GM06990 (cell line): ENCODE measurements around the gene RNF135.
"Not testable (repeated sequence)": the region's sequence is repeated elsewhere in the genome, so short reads cannot be mapped to it uniquely, and the experiment has no call there.

ENCODE experiments used
- DNase-seq: peaks from one replicate; pipeline ENCODE4 v3.0.0-alpha.2; 2011; ENCODE audit not compliant: insufficient read length; ENCODE audit errors: extremely low read depth
- H3K27me3 ChIP-seq: replicated peaks from 2 replicates; pipeline ENCODE4 v1.6.0; 2011; ENCODE audit warnings: low read length; ENCODE audit not compliant: control insufficient read depth, insufficient read depth
- H3K36me3 ChIP-seq: 2 replicates; pipeline ENCODE4 v1.5.1; 2011; ENCODE audit warnings: low read length; ENCODE audit not compliant: control insufficient read depth, insufficient read depth
- H3K4me3 ChIP-seq: replicated peaks from 2 replicates; pipeline ENCODE4 v1.5.1; 2011; ENCODE audit warnings: low read depth, mild to moderate bottlenecking, control low read depth, low read length
- TF ChIP-seq, protein P1 (sequence below): IDR thresholded peaks from 2 replicates; pipeline ENCODE4 v1.5.1; 2011; ENCODE audit warnings: low read length, control low read depth, mild to moderate bottlenecking, inconsistent platforms; ENCODE audit not compliant: insufficient read depth, poor library complexity, severe bottlenecking

Gene RNF135

DNA sequence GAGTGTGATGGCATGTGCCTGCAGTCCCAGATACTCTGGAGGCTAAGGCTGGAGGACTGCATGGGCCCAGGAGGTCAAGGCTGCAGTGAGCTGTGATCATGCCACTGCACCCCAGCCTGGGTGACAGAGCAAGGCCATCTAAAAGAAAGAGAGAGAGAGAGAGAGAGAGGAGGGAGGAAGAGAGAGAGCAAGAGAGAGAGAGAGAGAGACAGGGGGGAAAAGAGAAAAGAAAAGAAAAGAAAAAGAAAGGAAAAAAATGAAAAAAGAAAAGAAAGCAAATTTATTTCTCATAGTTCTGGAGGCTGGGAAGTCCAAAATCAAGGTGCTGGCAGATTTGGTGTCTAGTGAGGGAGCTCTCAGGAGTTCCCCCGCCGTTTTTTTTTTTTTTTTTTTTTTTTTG, 33.3 kb downstream of the RNF135 start:
- Histone ChIP-seq H3K36me3 (no peaks in the 10 kb centered on the region; the same call in 1 of the 2 replicates), H3K4me3 (no peak overlapping the region), H3K27me3 (no peaks in the 10 kb centered on the region)
- no peak for DNase-seq
- TF ChIP-seq, protein P1, sequence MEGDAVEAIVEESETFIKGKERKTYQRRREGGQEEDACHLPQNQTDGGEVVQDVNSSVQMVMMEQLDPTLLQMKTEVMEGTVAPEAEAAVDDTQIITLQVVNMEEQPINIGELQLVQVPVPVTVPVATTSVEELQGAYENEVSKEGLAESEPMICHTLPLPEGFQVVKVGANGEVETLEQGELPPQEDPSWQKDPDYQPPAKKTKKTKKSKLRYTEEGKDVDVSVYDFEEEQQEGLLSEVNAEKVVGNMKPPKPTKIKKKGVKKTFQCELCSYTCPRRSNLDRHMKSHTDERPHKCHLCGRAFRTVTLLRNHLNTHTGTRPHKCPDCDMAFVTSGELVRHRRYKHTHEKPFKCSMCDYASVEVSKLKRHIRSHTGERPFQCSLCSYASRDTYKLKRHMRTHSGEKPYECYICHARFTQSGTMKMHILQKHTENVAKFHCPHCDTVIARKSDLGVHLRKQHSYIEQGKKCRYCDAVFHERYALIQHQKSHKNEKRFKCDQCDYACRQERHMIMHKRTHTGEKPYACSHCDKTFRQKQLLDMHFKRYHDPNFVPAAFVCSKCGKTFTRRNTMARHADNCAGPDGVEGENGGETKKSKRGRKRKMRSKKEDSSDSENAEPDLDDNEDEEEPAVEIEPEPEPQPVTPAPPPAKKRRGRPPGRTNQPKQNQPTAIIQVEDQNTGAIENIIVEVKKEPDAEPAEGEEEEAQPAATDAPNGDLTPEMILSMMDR, result no peak

DNA sequence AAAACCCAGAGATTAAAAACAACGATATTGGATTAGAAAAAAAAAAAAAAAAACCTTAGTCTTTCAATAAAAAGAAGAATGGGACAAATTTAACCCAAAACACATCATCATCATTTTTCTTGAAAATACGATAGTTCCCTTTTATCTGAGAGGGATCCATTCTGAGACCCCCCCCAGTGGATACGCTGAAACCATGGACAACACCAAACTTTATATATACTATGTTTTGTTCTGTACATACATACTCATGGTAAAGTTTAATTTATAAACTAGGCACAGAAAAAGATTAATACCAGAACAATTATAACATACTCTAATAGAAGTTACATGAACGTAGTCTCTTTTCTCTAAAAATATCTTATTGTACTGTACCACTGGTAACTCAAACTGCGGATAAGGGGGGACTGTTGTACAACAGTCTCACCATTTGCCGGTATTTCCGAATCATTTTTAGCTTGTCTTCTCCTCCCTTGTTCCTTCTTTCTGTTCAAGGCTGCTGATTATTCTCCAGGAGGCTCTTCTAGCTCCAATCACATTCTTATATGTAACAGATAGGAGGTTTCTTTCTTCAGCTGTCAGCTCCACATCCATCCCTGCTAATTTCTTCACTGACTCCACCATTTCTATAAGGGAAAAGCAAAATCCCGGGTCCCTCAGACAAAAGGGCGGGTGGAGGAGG, 37.0 kb downstream of the RNF135 start:
- no peak for DNase-seq
- no peaks in the 10 kb centered on the region; the same call in 1 of the 2 replicates for H3K36me3 ChIP-seq
- peak overlapping the region; percentile 67 for H3K4me3 ChIP-seq
- TF ChIP-seq, protein P1, result no peak
- H3K27me3 ChIP-seq, result no peaks in the 10 kb centered on the region

DNA sequence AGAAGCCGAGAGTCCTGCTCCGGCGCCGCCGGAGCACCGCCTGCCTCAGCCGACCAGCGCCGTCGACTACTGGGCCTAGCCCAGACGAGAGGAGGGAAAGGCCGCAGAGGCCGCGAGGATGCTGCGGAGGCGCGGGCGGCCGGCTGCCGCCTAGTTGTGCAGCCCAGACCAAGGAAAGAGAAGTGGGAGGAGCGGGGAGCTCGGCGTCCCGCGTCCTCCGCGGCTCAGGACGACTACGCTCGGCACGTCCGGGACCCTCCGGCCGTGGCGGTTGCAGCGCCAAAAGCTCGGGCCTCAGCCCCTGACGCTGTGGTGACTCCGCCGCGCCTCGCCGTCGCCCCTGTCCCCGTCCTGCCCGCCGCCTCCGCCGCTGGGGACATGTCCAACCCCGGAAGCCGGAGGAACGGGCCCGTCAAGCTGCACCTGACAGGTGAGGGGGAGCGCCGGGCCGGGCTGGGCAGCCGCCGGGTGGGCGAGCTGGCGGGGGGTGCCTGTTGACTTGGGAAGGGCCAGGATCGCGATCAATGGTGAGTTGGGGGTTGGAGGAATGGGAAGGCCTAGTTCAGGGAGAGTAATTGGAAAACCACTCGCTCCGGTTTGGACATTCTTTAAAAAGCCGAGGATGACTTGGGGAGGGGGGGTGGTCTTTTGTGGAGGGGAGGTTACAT, 37.7 kb downstream of the RNF135 start:
- no peaks in the 10 kb centered on the region for H3K36me3 ChIP-seq
- peak overlapping the region; percentile 67 for H3K4me3 ChIP-seq
- TF ChIP-seq, protein P1, result no peak
- peak; percentile 80 for DNase-seq
- no peaks in the 10 kb centered on the region for H3K27me3 ChIP-seq

DNA sequence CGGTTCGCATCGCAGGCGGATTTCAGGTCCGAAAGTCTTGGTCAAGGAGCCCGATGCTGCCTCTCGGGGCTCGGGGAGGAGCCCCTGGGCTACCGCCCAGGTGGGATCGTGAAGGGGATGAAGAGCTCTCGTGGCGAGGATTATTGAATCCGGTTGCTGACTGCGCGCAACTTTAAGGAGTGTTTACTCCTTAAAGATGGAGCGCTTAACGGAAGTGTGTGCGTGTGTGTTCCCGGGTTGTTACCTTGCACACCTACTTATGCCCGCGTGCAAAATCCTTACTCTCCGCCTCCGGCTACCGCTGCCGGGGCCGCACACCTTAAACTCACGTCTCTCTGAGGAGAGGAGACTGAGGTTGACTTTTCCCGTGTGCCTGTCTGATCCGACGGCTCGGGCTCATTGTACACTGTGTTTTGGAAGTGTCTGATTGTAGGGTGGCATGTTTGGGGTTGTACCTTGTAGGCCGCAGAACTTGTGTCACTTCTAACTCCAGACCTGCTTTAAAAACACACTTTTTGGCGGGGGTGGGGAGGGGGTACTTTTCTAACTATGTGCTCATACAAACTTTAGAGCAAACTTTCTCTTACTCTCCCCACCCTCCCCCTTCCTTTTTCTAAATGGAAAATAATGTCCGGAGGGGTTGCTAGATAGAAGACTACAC, 38.3 kb downstream of the RNF135 start:
- H3K27me3 ChIP-seq, H3K36me3 ChIP-seq: not testable (repeated sequence)
- DNase-seq, result peak; percentile 15
- peak overlapping the region; percentile 67 for H3K4me3 ChIP-seq

DNA sequence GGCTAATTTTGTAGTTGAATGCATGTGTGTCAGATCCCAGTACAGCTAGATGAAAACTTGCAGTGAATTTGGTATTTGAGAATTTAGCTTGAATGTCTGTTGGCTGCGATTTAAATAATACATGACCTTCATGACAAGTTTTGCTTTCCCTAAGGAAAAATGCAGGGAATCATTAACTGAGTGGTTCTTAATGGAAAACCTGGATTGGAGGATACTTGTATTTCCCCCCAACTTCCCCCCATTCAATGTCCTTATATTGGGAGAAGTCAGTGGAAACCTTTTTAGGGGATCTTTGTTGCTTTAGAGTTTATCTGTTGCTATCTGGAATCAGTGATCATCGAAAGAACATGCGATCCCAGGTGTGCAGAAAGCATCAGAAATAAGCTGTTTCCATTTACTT, 39.2 kb downstream of the RNF135 start:
- not testable (repeated sequence) for H3K4me3 ChIP-seq, H3K27me3 ChIP-seq, H3K36me3 ChIP-seq, DNase-seq

DNA sequence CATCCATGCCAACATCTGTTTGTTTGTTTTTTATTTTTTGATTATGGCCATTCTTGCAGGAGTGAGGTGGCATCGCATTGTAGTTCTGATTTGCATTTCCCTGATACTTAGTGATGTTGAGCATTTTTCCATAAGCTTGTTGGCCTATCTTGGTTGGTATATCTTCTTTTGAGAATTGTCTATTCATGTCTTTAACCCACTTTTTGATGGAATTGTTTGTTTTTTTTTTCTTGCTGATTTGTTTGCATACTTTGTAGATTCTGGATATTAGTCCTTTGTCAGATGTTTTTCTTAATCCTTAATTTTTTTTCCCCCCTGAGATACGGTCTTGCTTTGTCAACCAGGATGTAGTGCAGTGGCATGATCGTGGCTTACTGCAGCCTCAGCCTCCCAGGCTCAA, 43.0 kb downstream of the RNF135 start:
- H3K36me3 ChIP-seq, result no peaks in the 10 kb centered on the region
- TF ChIP-seq, protein P1, result no peak

More for the DNA sequence above, 43.0 kb downstream of the RNF135 start:
- no peak for DNase-seq
- no peak overlapping the region for H3K4me3 ChIP-seq
- no peaks in the 10 kb centered on the region for H3K27me3 ChIP-seq
